Cardiac muscle cell (in vitro differentiated cells and primary cell): ENCODE results near the gene PDZK1. TPM values are rescaled to one million over a fixed set of nuclear protein-coding genes. Genes with fewer than 3 reads are reported as not detected.
A peak's percentile ranks its signal among the peaks of the same experiment; 100 is the strongest.

Experiments
- DNase-seq, 2 donors: peaks; one replicate each; pipeline versions ENCODE4 v3.0.0 to v3.0.0-alpha.2; 2010 to 2017; ENCODE audit warnings: low read depth in 1 of 2, low spot score in 1 of 2
- H3K27ac ChIP-seq: fragments of 200-600 bp; sonication (generic); 2 replicates; pipeline ENCODE4 v1.5.1; 2016
- H3K27me3 ChIP-seq: fragments of 200-600 bp; sonication (generic); 2 replicates; pipeline ENCODE4 v1.6.0; 2016; ENCODE audit warnings: control low read depth
- H3K36me3 ChIP-seq: fragments of 200-600 bp; sonication (generic); 2 replicates; pipeline ENCODE4 v1.5.1; 2016; ENCODE audit warnings: control low read depth
- H3K4me1 ChIP-seq: fragments of 200-600 bp; sonication (generic); 2 replicates; pipeline ENCODE4 v1.8.1; 2017; ENCODE audit warnings: low read depth, mild to moderate bottlenecking, mixed run types
- H3K4me3 ChIP-seq: fragments of 200-600 bp; sonication (generic); 2 replicates; pipeline ENCODE4 v1.5.1; 2016; ENCODE audit warnings: mild to moderate bottlenecking
- H3K9me3 ChIP-seq: fragments of 200-600 bp; sonication (generic); 2 replicates; pipeline ENCODE4 v1.5.1; 2017; ENCODE audit warnings: low read depth, mild to moderate bottlenecking, control low read depth
- polyA plus RNA-seq: library from polyadenylated mRNA; unstranded; fragments of >200 nt; fragmentation: Nextera tagmentation; extraction: Ambion mirVana; gene quantifications from 2 replicates; pipeline ENCODE4 v1.2.1, GENCODE V29; 2016
- total RNA-seq: library from RNA; depleted of rRNA; stranded (reverse); fragments of >200 nt; gene quantifications from 2 replicates; pipeline ENCODE4 v1.2.3, GENCODE V29; 2016
- TF ChIP-seq, protein P1 (sequence below): IDR thresholded peaks from 2 replicates; pipeline ENCODE4 v1.5.1; 2012; ENCODE audit warnings: low read depth, mild to moderate bottlenecking, low read length

PDZK1 gene
- total and polyA plus RNA-seq, 2 experiments from 2014 or later = 0.18 to 0.77 TPM

DNA sequence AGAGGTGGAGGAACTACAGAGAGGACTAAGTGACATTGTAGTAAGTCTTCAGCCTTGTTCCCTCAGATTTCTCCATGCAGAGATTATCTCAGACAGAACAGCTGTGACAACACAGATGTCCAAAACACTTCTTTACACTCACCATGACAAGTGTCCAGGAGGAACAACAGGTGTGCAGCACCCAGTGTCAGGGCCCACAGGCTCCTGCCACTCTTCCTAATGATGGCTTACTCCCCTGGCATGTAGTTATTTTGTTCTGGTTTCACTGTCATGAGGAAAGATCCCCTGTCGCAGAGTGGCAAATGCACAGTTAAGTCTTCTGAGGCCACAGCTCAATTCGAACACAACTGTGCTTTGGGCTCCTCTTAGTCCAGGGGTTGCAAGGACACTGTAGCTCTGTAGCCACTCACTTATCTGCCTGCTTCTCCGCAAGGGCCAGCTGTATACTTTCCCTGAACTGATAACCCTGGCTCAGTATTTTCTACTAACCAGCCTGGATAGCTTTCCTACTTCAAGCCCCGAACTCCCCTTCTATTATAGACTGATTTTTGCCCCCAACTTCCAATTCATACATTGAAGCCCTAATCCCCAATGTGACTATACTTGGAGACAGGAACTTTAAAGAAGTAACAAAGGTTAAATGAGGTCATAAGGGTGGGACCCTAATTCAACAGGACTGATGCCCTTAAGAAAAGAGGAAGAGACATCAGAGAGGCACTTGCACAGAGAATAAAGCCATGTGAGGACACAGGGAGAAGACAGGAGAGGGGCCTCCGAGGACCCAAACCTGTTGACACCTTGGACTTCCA, 11.1 kb downstream of the PDZK1 start:
- TF ChIP-seq, protein P1, sequence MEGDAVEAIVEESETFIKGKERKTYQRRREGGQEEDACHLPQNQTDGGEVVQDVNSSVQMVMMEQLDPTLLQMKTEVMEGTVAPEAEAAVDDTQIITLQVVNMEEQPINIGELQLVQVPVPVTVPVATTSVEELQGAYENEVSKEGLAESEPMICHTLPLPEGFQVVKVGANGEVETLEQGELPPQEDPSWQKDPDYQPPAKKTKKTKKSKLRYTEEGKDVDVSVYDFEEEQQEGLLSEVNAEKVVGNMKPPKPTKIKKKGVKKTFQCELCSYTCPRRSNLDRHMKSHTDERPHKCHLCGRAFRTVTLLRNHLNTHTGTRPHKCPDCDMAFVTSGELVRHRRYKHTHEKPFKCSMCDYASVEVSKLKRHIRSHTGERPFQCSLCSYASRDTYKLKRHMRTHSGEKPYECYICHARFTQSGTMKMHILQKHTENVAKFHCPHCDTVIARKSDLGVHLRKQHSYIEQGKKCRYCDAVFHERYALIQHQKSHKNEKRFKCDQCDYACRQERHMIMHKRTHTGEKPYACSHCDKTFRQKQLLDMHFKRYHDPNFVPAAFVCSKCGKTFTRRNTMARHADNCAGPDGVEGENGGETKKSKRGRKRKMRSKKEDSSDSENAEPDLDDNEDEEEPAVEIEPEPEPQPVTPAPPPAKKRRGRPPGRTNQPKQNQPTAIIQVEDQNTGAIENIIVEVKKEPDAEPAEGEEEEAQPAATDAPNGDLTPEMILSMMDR = no peak

DNA sequence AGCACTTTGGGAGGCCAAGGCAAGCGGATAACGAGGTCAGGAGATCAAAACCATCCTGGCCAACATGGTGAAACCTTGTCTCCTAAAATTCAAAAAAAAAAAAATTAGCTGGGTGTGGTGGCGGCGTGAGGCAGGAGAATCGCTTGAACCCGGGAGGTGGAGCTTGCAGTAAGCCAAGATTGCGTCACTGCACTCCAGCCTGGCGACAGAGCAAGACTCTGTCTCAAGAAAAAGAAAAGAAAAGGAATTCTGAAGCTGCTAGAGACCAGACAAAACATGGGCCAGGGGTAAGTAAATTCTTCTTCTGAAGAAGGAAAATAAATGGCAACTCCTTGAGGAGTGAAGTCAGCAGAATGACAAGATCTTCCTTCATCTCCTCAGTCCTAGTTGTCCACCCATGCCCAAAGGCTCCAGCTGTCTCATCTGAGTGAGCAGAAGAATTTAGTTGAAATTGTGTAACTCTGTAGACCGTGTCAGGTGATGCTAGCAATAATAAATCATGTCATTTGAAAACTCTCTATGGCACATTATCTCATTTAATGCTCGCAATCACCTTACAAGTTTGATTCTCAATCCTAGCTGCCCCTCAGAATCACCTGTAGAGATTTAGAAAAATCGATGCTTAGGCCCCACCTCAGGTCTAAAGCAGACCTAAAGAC, 14.3 kb downstream of the PDZK1 start:
- no peaks in the 10 kb centered on the region for H3K36me3 ChIP-seq
- H3K4me1 ChIP-seq = peaks cover 13% of the 10 kb centered on the region
- H3K27ac ChIP-seq = no peak overlapping the region
- no peaks in the 10 kb centered on the region for H3K27me3 ChIP-seq
- DNase-seq = no peak
- no peaks in the 10 kb centered on the region for H3K9me3 ChIP-seq
- H3K4me3 ChIP-seq = no peak overlapping the region
- TF ChIP-seq, protein P1 = no peak

More for the DNA sequence above, 11.1 kb downstream of the PDZK1 start:
- DNase-seq = peak in 1 of 2 donors; percentile 44
- H3K9me3 ChIP-seq = no peaks in the 10 kb centered on the region
- no peak overlapping the region for H3K4me3 ChIP-seq
- peak overlapping the region; percentile 82 for H3K27ac ChIP-seq
- no peaks in the 10 kb centered on the region for H3K36me3 ChIP-seq
- H3K27me3 ChIP-seq = no peaks in the 10 kb centered on the region
- H3K4me1 ChIP-seq = peaks cover 16% of the 10 kb centered on the region

DNA sequence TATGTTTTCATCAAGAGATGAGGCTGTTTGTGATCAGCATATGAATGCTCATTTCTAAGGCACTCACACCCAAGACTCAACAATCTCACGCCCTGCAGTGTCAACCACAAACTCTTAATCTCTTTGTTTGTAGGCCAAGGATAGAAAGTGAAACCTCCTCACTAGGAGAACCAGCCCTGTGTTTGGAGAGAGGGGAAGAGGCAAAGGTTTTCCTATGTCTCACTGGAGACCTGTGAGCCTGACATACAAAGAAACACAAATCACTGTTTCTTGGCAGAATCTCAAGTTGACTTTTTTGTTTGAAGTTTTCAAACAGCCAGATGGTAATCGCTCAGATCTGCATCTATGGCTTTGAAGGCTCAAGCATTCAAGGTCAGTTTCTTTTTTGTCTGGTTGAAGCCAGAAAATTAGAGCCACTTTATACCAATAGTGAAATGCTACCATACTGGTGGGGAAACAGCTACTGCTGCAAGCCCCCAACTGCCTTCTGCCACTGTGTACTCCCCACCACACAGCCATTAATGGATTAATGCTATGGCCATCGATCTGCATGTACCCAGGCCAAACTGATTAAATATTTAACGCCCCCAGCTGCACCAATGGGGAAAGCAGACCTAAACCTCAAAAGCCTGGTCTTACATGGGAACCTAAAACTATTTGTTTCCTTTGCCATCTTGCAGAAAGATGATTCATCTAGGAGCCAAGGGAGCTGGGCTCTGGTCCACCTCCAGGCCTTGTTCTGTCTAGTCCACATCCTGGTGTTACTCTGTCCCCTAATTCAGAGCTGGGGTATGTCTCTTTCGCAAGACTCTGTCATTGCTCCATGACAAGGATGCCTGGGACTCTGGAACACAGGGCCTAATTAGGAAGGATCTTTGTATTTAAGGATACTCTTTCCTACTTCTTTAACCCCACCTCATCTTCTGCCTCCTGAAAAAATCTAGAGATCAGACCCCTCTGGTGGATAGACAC, 16.3 kb downstream of the PDZK1 start:
- TF ChIP-seq, protein P1 = no peak
- H3K36me3 ChIP-seq = no peaks in the 10 kb centered on the region
- no peak overlapping the region for H3K27ac ChIP-seq
- no peak overlapping the region for H3K4me3 ChIP-seq
- H3K4me1 ChIP-seq = peaks cover 6% of the 10 kb centered on the region
- DNase-seq = peak in 1 of 2 donors; percentile 60
- H3K27me3 ChIP-seq = no peaks in the 10 kb centered on the region
- H3K9me3 ChIP-seq = no peaks in the 10 kb centered on the region

DNA sequence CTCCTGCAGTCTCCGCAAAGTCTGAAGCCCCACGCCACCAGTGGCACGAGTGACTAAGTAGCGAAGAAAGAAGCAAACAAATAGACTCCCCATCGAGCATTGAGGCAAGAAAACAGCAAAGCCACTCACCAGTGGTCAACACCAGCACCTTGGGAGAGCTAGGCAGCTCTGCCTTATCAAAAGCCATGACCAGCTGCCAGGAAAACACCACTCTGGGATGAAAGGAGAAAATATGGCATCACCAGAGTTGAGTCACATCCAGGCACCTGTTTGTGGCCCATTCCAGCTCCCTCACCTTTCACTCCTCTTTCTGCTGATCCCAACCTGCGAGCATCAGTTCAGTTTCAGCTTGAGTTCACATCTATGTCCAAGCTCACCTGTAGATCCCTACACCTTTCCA, 17.2 kb downstream of the PDZK1 start:
- Histone ChIP-seq H3K9me3 (no peaks in the 10 kb centered on the region), H3K4me1 (no peaks in the 10 kb centered on the region), H3K4me3 (no peak overlapping the region), H3K36me3 (no peaks in the 10 kb centered on the region), H3K27ac (no peak overlapping the region), H3K27me3 (no peaks in the 10 kb centered on the region)
- TF ChIP-seq, protein P1 = no peak
- DNase-seq = no peak

DNA sequence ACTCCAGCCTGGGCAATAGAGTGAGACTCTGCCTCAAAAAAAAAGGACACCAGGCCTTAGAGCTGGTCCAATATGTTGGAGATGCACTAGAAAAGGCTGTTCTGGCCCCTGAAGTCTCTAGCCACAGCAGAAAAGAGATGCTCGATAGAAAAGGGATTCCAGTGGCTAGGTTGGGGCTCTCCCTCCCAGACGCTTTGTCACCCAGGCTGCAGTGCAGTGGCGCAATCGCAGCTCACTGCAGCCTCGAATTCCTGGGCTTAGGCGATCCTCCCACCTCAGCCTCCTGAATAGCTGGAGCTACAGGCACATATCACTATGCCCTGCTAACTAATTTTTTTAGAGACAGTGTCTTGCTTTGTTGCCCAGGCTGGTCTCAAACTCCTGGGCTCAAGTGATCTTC, 18.2 kb downstream of the PDZK1 start:
- Histone ChIP-seq H3K36me3 (no peaks in the 10 kb centered on the region), H3K9me3 (no peaks in the 10 kb centered on the region), H3K4me3 (no peak overlapping the region), H3K4me1 (no peaks in the 10 kb centered on the region), H3K27ac (no peak overlapping the region), H3K27me3 (no peaks in the 10 kb centered on the region)
- TF ChIP-seq, protein P1 = no peak
- no peak for DNase-seq
